NCI-H2196 (cell line): Measurements from ENCODE around the gene LRRK2.

Experiments
- DNase-seq: peaks from one replicate; lab custom pipeline; 2025; ENCODE audit not compliant: unreplicated experiment; lab: John Stamatoyannopoulos, UW

Gene LRRK2

GRCh38 chr12:40390980-40391379, 166.2 kb downstream of the LRRK2 start:
- no peak for DNase-seq

GRCh38 chr12:40393026-40393425, 168.2 kb downstream of the LRRK2 start:
- DNase-seq: no peak

- DNase-seq: no peak
These were observed 174.9 kb downstream of the LRRK2 start for GRCh38 chr12:40399656-40400055.

- DNase-seq: no peak
These were observed 180.6 kb downstream of the LRRK2 start for GRCh38 chr12:40405419-40405818.
